NT2/D1 (cell line): ENCODE results near the gene CNN2.

ENCODE experiments used
- SUZ12 ChIP-seq: IDR thresholded peaks from 2 replicates; pipeline ENCODE4 v1.6.1; 2011; ENCODE audit not compliant: insufficient read length, insufficient read depth; ENCODE audit errors: extremely low read depth
- YY1 ChIP-seq: IDR thresholded peaks from 2 replicates; pipeline ENCODE4 v1.6.1; 2011; ENCODE audit not compliant: insufficient read length, insufficient read depth
- ZNF274 ChIP-seq: IDR thresholded peaks from 2 replicates; pipeline ENCODE4 v1.6.1; 2011; ENCODE audit warnings: mild to moderate bottlenecking, low read depth, low read length

DNA sequence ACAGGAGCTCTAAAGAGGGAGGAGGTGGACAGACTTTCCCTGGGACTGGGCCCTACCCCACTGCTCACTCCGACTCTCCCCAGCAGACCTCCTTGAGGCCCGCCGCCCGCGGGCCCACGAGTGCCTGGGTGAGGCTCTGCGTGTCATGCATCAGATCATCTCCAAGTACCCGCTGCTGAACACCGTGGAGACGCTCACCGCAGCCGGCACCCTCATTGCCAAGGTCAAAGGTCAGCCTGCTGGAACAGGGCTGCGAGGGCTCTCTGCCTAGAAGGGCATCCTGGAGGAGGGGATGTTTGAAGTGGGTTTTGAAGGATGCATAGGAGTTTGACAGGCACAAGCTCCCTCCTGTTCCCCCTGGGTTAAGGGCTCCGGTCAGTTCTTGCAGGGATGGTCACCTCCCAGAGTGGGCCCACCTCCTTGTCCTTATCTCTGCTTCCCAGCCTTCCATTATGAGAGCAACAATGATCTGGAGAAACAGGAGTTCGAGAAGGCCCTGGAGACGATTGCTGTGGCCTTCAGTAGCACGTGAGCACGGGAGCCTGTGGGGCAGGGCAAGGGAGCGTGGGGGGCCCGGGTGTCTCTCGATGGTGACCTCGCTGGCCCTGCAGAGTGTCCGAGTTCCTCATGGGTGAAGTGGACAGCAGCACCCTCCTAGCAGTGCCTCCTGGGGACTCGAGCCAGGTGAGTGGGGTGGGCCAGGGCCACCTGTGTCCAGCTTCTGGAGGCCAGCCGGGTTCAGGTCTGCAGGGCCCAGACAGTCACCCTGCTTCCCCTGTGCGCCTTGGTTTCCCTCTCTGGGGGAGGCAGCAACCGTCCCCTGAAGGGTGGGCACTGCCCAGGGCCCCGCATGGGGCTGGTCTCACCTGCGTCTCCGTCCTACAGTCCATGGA is 46.9 kb downstream of the CNN2 start:
- no peak for TF ChIP-seq ZNF274
- no peak for TF ChIP-seq SUZ12
- TF ChIP-seq YY1: no peak
